Vagina (tissue), 2 donors: ENCODE data around the gene HBG1. TPM values are rescaled to one million over a fixed set of nuclear protein-coding genes. Genes with fewer than 3 reads are reported as not detected.

Source experiments
- DNase-seq, 2 donors: peaks; one replicate each; pipeline ENCODE4 v3.0.0-alpha.2; 2017; ENCODE audit errors: extremely low spot score in 2 of 2
- H3K27ac ChIP-seq: fragments of 200-600 bp; sonication (generic); one replicate; pipeline ENCODE4 v1.5.1; 2019
- H3K27me3 ChIP-seq: fragments of 200-600 bp; sonication (generic); one replicate; pipeline ENCODE4 v1.5.1; 2019
- H3K36me3 ChIP-seq, 2 donors: fragments of 200-600 bp; sonication (generic); one replicate each; pipeline ENCODE4 v1.5.1; 2017 to 2019
- H3K4me1 ChIP-seq: fragments of 200-600 bp; sonication (generic); one replicate; pipeline ENCODE4 v1.5.1; 2019
- H3K4me3 ChIP-seq, 2 donors: fragments of 200-600 bp; sonication (generic); 1 replicate in 1 of 2; 2 replicates in 1 of 2; pipeline ENCODE4 v1.5.1; 2016 to 2019
- H3K9me3 ChIP-seq: fragments of 200-600 bp; sonication (generic); one replicate; pipeline ENCODE4 v1.5.1; 2019
- POLR2A ChIP-seq, 2 donors: fragments of 450-650 bp; IDR thresholded peaks; one replicate each; pipeline ENCODE4 v1.6.1; 2017; ENCODE audit warnings: antibody characterized with exemption in 2 of 2, mild to moderate bottlenecking in 2 of 2, moderate library complexity in 2 of 2
- POLR2AphosphoS5 ChIP-seq, 2 donors: sonication (generic); formaldehyde crosslinking; IDR thresholded peaks; one replicate each; pipeline ENCODE4 v1.9.0; 2017; ENCODE audit warnings: antibody characterized with exemption in 2 of 2, mild to moderate bottlenecking in 2 of 2, low read depth in 1 of 2; ENCODE audit not compliant: insufficient read depth in 1 of 2
- intact Hi-C: fragments of 100-400 bp; cut with DNase I; formaldehyde crosslinking; loops from one replicate; pipeline ENCODE4 v1.15.1; 2023
- total RNA-seq: library from RNA; depleted of rRNA; stranded (reverse); fragments of >200 nt; gene quantifications from one replicate; pipeline ENCODE4 v1.2.3, GENCODE V29; 2016
- TF ChIP-seq, protein P1 (sequence below), 3 experiments: fragments of 450-650 bp in 2 of 3; fragments of 200-600 bp in 1 of 3; sonication (generic) in 1 of 3; IDR thresholded peaks; one replicate each; pipeline ENCODE4 v1.5.1; 2017 to 2019; ENCODE audit warnings: antibody characterized with exemption in 3 of 3, mild to moderate bottlenecking in 2 of 3, moderate library complexity in 2 of 3

HBG1 gene
- total RNA-seq, 1 donor from 2014 or later = not detected

- intact Hi-C loops = no loop called here
- no peaks in the 10 kb centered on the region for H3K27me3 ChIP-seq
- TF ChIP-seq POLR2AphosphoS5 (IDR thresholded peaks at IDR 0.05; ENCODE audit: insufficient read depth in 1 of 2, low read depth in 1 of 2) (no peak), POLR2A (IDR thresholded peaks at IDR 0.05) (no peak)
- TF ChIP-seq, protein P1, sequence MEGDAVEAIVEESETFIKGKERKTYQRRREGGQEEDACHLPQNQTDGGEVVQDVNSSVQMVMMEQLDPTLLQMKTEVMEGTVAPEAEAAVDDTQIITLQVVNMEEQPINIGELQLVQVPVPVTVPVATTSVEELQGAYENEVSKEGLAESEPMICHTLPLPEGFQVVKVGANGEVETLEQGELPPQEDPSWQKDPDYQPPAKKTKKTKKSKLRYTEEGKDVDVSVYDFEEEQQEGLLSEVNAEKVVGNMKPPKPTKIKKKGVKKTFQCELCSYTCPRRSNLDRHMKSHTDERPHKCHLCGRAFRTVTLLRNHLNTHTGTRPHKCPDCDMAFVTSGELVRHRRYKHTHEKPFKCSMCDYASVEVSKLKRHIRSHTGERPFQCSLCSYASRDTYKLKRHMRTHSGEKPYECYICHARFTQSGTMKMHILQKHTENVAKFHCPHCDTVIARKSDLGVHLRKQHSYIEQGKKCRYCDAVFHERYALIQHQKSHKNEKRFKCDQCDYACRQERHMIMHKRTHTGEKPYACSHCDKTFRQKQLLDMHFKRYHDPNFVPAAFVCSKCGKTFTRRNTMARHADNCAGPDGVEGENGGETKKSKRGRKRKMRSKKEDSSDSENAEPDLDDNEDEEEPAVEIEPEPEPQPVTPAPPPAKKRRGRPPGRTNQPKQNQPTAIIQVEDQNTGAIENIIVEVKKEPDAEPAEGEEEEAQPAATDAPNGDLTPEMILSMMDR (IDR thresholded peaks at IDR 0.05) = no peak
- H3K36me3 ChIP-seq = no peaks in the 10 kb centered on the region
- H3K27ac ChIP-seq = no peak overlapping the region
- no peaks in the 10 kb centered on the region for H3K4me1 ChIP-seq
- DNase-seq = no peak
- no peak overlapping the region for H3K4me3 ChIP-seq
- H3K9me3 ChIP-seq = no peaks in the 10 kb centered on the region
Measured at GRCh38 chr11:5235364-5236095, 14.1 kb downstream of the HBG1 start.

GRCh38 chr11:5234381-5234834 lies 15.2 kb downstream of the HBG1 start, which contains the start of gene HBD:
Gene HBD, minus strand, starts transcription at chr11:5234483. Its CDS starts 50 bp downstream, at chr11:5234433.
- no peak for DNase-seq
- Histone ChIP-seq H3K9me3 (no peaks in the 10 kb centered on the region), H3K4me3 (no peak within 1 kb of the TSS), H3K4me1 (no peaks in the 10 kb centered on the region), H3K36me3 (no peaks in the 10 kb centered on the region), H3K27ac (no peak within 1 kb of the TSS), H3K27me3 (no peaks in the 10 kb centered on the region)
- TF ChIP-seq, protein P1 (IDR thresholded peaks at IDR 0.05) = no peak
- TF ChIP-seq POLR2AphosphoS5 (IDR thresholded peaks at IDR 0.05; ENCODE audit: insufficient read depth in 1 of 2, low read depth in 1 of 2) (no peak), POLR2A (IDR thresholded peaks at IDR 0.05) (no peak)
- intact Hi-C loops = no loop called here

DNA sequence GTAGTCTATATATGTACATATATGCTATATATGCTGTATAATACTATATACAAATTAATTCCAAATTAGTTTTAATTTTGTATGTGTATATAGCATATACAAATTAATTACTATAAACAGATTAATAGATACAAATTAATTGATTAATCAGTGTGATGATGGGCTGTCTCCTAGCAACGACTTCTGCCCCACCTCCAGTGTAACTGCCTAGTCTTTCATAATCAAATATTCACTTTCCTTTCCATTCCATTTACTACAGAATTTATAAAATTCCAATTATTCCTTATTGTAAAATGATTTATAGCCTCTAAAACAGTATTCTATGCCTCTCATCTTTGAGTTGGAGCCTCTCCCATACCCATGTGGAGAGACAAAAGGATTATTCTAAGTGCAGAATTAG lies 16.4 kb downstream of the HBG1 start:
- H3K9me3 ChIP-seq = no peaks in the 10 kb centered on the region
- no peak overlapping the region for H3K4me3 ChIP-seq
- no peak overlapping the region for H3K27ac ChIP-seq
- DNase-seq = no peak
- no peaks in the 10 kb centered on the region for H3K4me1 ChIP-seq
- intact Hi-C loops = no loop called here
- TF ChIP-seq, protein P1 (IDR thresholded peaks at IDR 0.05) = no peak
- TF ChIP-seq POLR2A (IDR thresholded peaks at IDR 0.05) = no peak
- no peaks in the 10 kb centered on the region for H3K36me3 ChIP-seq
- no peaks in the 10 kb centered on the region for H3K27me3 ChIP-seq

GRCh38 chr11:5232821-5233220 lies 16.8 kb downstream of the HBG1 start:
- H3K27ac ChIP-seq = no peak overlapping the region
- H3K4me1 ChIP-seq = no peaks in the 10 kb centered on the region
- H3K27me3 ChIP-seq = no peaks in the 10 kb centered on the region
- H3K36me3 ChIP-seq = no peaks in the 10 kb centered on the region
- no peak for DNase-seq
- intact Hi-C loops = no loop called here
- no peaks in the 10 kb centered on the region for H3K9me3 ChIP-seq
- no peak overlapping the region for H3K4me3 ChIP-seq
- TF ChIP-seq, protein P1 (IDR thresholded peaks at IDR 0.05) = no peak
- TF ChIP-seq POLR2A (IDR thresholded peaks at IDR 0.05) (no peak), POLR2AphosphoS5 (IDR thresholded peaks at IDR 0.05; ENCODE audit: insufficient read depth in 1 of 2, low read depth in 1 of 2) (no peak)

DNA sequence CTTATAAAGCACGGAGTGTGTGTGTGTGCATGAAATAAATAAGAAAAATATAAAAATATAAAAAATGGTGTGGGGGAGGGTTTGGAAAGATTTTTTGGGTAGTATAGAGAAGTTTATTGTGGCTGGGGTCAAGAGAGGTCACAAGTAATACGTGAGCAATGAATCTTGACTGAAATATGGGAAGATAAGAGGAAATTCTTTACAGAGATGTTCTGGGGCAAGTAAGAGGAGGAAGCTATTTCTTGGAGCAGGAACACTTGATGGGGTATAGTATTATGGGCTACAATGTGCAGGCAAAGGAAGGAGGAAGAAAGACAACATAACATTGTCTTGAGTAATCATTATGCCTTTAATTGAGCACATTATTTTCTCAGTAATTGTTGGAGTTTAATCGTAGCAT lies 17.5 kb downstream of the HBG1 start:
- intact Hi-C loops = no loop called here
- no peak overlapping the region for H3K4me3 ChIP-seq
- no peaks in the 10 kb centered on the region for H3K4me1 ChIP-seq
- no peak overlapping the region for H3K27ac ChIP-seq
- TF ChIP-seq, protein P1 (IDR thresholded peaks at IDR 0.05) = no peak
- no peak for TF ChIP-seq POLR2A (IDR thresholded peaks at IDR 0.05)
- no peak for TF ChIP-seq POLR2AphosphoS5 (IDR thresholded peaks at IDR 0.05; ENCODE audit: insufficient read depth in 1 of 2, low read depth in 1 of 2)
- H3K9me3 ChIP-seq = no peaks in the 10 kb centered on the region
- H3K36me3 ChIP-seq = no peaks in the 10 kb centered on the region
- no peaks in the 10 kb centered on the region for H3K27me3 ChIP-seq
- DNase-seq = no peak
